ENCODE data around the gene B3GLCT. TPM values are rescaled to one million over a fixed set of nuclear protein-coding genes. Genes with fewer than 3 reads are reported as not detected.
"Not testable (repeated sequence)": the region's sequence is repeated elsewhere in the genome, so short reads cannot be mapped to it uniquely, and the experiment has no call there.

The B3GLCT gene
- total and polyA plus RNA-seq, 7 donors: 1.1 to 5.5 (median 2.8) TPM

- Histone ChIP-seq H3K36me3 (ENCODE audit: insufficient read depth in 1 of 2, low read depth in 1 of 2) (no peaks in the 10 kb centered on the region), H3K4me1 (peaks cover 24% of the 10 kb centered on the region), H3K9me3 (no peaks in the 10 kb centered on the region), H3K27me3 (ENCODE audit: insufficient read depth in 3 of 3, low read length in 2 of 3) (no peaks in the 10 kb centered on the region), H3K4me3 (no peak overlapping the region), H3K27ac (no peak overlapping the region)
- intact Hi-C loops (cut with DNase I): no loop called here
- no peak for ATAC-seq
- no peak for TF ChIP-seq CTCF (IDR thresholded peaks at IDR 0.05)
- 41 to 52% (median 48%) methylated on average over 1 of the region's 1 CpG for WGBS, 3 donors
- DNase-seq: no peak
Observed at GRCh38 chr13:31214435-31214834, 14.7 kb downstream of the B3GLCT start.

- intact Hi-C loops (cut with DNase I); H3K9me3 ChIP-seq; DNase-seq; H3K36me3 ChIP-seq (ENCODE audit: insufficient read depth in 1 of 2, low read depth in 1 of 2); H3K27me3 ChIP-seq (ENCODE audit: insufficient read depth in 3 of 3, low read length in 2 of 3); H3K4me3 ChIP-seq; ATAC-seq; H3K27ac ChIP-seq: not testable (repeated sequence)
- H3K4me1 ChIP-seq: peaks cover 11% of the 10 kb centered on the region
- 97 to 99% (median 98%) methylated on average over 2 of the region's 2 CpGs for whole genome bisulfite sequencing, 3 donors
Observed at GRCh38 chr13:31216916-31217315, 17.1 kb downstream of the B3GLCT start.

DNA sequence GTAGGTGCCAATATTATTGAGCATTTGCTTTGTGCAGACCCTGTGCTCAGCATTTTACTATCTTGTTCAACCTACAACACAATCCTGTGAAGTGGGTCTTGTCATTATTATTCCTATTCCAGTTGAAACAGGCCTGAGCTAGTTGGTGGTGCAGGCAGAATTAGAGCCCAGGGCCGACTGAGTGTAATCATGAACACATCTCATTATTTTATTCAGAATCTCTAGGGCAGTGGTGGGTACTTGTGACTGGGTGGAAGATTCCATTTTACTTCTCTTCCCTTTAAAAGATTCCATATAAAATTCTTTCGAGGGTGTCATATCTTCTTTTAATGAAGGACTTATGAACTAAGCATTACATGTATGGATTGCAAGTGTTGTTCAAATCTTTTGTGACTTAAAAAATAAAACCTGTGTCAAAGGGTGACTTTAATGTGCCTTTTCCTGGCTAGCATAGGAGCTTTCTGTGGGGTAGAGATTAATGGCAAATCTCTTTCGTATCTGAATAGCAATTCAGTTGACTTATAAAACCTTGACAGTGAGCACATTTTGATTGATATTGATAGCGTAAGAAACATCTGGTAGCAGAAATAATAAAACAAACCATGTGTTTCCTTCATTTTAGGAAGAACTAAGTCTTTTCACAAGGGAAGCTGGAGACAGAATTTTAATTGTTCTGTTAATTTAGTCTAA is 20.3 kb downstream of the B3GLCT start:
- TF ChIP-seq CTCF (IDR thresholded peaks at IDR 0.05): no peak
- no peak overlapping the region for H3K4me3 ChIP-seq
- H3K36me3 ChIP-seq (ENCODE audit: insufficient read depth in 1 of 2, low read depth in 1 of 2): no peaks in the 10 kb centered on the region
- ATAC-seq (no peak), DNase-seq (no peak)
- H3K27me3 ChIP-seq (ENCODE audit: insufficient read depth in 3 of 3, low read length in 2 of 3): no peaks in the 10 kb centered on the region
- H3K4me1 ChIP-seq: peaks cover under 1% of the 10 kb centered on the region
- H3K27ac ChIP-seq: no peak overlapping the region
- intact Hi-C loops (cut with DNase I): no loop called here
- WGBS, 3 donors: 83 to 86% (median 85%) methylated on average over 4 of the region's 4 CpGs
- no peaks in the 10 kb centered on the region for H3K9me3 ChIP-seq

- intact Hi-C loops (cut with DNase I): no loop called here
- Histone ChIP-seq H3K36me3 (ENCODE audit: insufficient read depth in 1 of 2, low read depth in 1 of 2) (no peaks in the 10 kb centered on the region), H3K27me3 (ENCODE audit: insufficient read depth in 3 of 3, low read length in 2 of 3) (no peaks in the 10 kb centered on the region), H3K4me1 (no peaks in the 10 kb centered on the region), H3K4me3 (no peak overlapping the region), H3K27ac (no peak overlapping the region), H3K9me3 (no peaks in the 10 kb centered on the region)
- no peak for DNase-seq
- no peak for TF ChIP-seq CTCF (IDR thresholded peaks at IDR 0.05)
- ATAC-seq: no peak
- WGBS, 3 donors: 41 to 57% (median 43%) methylated on average over 3 of the region's 3 CpGs
Observed at GRCh38 chr13:31221057-31221456, 21.3 kb downstream of the B3GLCT start.

DNA sequence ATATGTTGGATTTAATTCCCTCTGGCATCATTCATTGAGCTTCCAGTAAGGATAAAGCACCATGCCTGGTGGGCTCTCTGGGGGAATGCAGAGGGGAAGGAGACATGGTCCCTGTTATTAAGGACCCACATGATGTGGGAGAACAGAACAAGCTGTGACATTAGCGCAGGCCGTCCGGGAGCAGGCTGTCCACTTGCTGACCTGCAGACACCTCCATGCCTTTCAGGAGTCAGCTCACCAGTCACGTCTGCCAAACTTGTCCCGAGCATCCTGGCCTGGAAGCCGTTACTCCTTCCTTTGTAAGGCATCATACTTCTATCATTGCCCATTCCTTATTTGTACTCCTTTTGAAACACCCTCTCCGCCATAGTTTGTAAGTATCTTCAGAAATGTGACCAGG is 23.4 kb downstream of the B3GLCT start:
- H3K27ac ChIP-seq: no peak overlapping the region
- ATAC-seq: no peak

More for the DNA sequence above, 23.4 kb downstream of the B3GLCT start:
- no peak for TF ChIP-seq CTCF (IDR thresholded peaks at IDR 0.05)
- Histone ChIP-seq H3K9me3 (no peaks in the 10 kb centered on the region), H3K4me3 (no peak overlapping the region), H3K27me3 (ENCODE audit: insufficient read depth in 3 of 3, low read length in 2 of 3) (no peaks in the 10 kb centered on the region), H3K4me1 (no peaks in the 10 kb centered on the region), H3K36me3 (ENCODE audit: insufficient read depth in 1 of 2, low read depth in 1 of 2) (no peaks in the 10 kb centered on the region)
- 88 to 97% (median 94%) methylated on average over 7 of the region's 7 CpGs for WGBS, 3 donors
- intact Hi-C loops (cut with DNase I): no loop called here
- DNase-seq: no peak
